CD8-positive, alpha-beta memory T cell (primary cell): ENCODE data around the gene CKB. TPM values are rescaled to one million over a fixed set of nuclear protein-coding genes. Genes with fewer than 3 reads are reported as not detected.
A peak's percentile ranks its signal among the peaks of the same experiment; 100 is the strongest.

Experiments
- CTCF ChIA-PET: fragments of 350-600 bp; sonication (Branson Sonifier 250); formaldehyde crosslinking; loops from one replicate; lab custom pipeline; 2021; ENCODE audit warnings: antibody characterized with exemption; lab: Charles Lee
- POLR2A ChIA-PET: fragments of 350-600 bp; sonication (Branson Sonifier 250); formaldehyde crosslinking; loops from one replicate; lab custom pipeline; 2021; ENCODE audit warnings: antibody characterized with exemption; lab: Charles Lee
- DNase-seq, 5 donors: peaks; one replicate each; pipeline versions ENCODE4 v3.0.0 to v3.0.0-alpha.2; 2020 to 2022; ENCODE audit warnings: mixed read lengths in 1 of 5
- H3K27ac ChIP-seq: one replicate; pipeline ENCODE4 v1.7.0; 2013; ENCODE audit warnings: low read depth, mild to moderate bottlenecking, low read length, moderate library complexity
- H3K27me3 ChIP-seq: 2 replicates; pipeline ENCODE4 v1.7.0; 2013; ENCODE audit warnings: low read length, mild to moderate bottlenecking; ENCODE audit not compliant: insufficient read depth, poor library complexity, severe bottlenecking
- H3K36me3 ChIP-seq: 2 replicates; pipeline ENCODE4 v1.7.0; 2013; ENCODE audit warnings: mild to moderate bottlenecking, low read length, moderate library complexity; ENCODE audit not compliant: insufficient read depth
- H3K4me1 ChIP-seq: 2 replicates; pipeline ENCODE4 v1.7.0; 2013; ENCODE audit warnings: mild to moderate bottlenecking, low read length, moderate library complexity; ENCODE audit not compliant: insufficient read depth
- H3K4me3 ChIP-seq: 2 replicates; pipeline ENCODE4 v1.7.0; 2013; ENCODE audit warnings: mild to moderate bottlenecking, low read length
- H3K9me3 ChIP-seq: 2 replicates; pipeline ENCODE4 v1.7.0; 2013; ENCODE audit warnings: mild to moderate bottlenecking, low read length
- H3K27ac Mint-ChIP-seq, 8 donors: one replicate each; pipeline ENCODE4 v1.8.0; 2020 to 2021; ENCODE audit warnings: mixed read lengths in 8 of 8, mild to moderate bottlenecking in 6 of 8, inconsistent platforms in 3 of 8, moderate library complexity in 3 of 8
- H3K27me3 Mint-ChIP-seq, 2 donors: one replicate each; pipeline ENCODE4 v1.8.0; 2020 to 2021; ENCODE audit warnings: mixed read lengths in 2 of 2, mild to moderate bottlenecking in 1 of 2, moderate library complexity in 1 of 2
- H3K36me3 Mint-ChIP-seq, 3 donors: one replicate each; pipeline ENCODE4 v1.8.0; 2020 to 2021; ENCODE audit warnings: mixed read lengths in 3 of 3, inconsistent platforms in 1 of 3, mild to moderate bottlenecking in 1 of 3
- H3K4me1 Mint-ChIP-seq, 3 donors: one replicate each; pipeline ENCODE4 v1.8.0; 2020 to 2021; ENCODE audit warnings: mixed read lengths in 3 of 3, inconsistent platforms in 1 of 3, mild to moderate bottlenecking in 1 of 3
- H3K4me3 Mint-ChIP-seq, 7 donors: one replicate each; pipeline ENCODE4 v1.8.0; 2020 to 2021; ENCODE audit warnings: mixed read lengths in 7 of 7, mild to moderate bottlenecking in 6 of 7, moderate library complexity in 4 of 7, inconsistent platforms in 2 of 7
- H3K9me3 Mint-ChIP-seq, 5 donors: one replicate each; pipeline ENCODE4 v1.8.0; 2020 to 2022; ENCODE audit warnings: mixed read lengths in 5 of 5, mild to moderate bottlenecking in 3 of 5, moderate library complexity in 2 of 5, inconsistent platforms in 1 of 5
- polyA plus RNA-seq: library from polyadenylated mRNA; unstranded; fragments of 300-500 nt; fragmentation: Illumina TruSeq; gene quantifications from one replicate; pipeline ENCODE4 v1.2.3, GENCODE V29; 2021
- total RNA-seq, 2 experiments: library from RNA; stranded (reverse); gene quantifications; one replicate each; pipeline ENCODE4 v1.2.3, GENCODE V29; 2021

The CKB gene
- total and polyA plus RNA-seq, 3 experiments from 2014 or later = 1.1 to 2.7 (median 1.5) TPM

DNA sequence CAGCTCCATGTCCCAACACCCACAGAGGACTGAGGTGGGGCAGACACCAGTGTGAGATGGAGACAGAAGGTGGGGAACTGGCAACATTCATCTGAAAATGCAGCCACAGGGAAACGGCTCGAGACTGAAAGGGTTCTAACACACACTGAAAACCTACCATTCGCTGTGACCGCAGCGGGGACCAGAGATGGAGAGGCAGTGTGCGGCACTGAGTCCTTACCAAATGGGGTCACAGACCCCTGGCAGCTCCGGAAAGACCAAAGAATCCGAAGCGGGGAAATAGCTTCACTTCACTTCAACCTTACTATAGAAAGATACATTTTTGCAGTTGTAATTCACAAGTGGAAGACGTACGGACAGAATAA, 30.2 kb upstream of the CKB start:
- Histone ChIP-seq H3K27me3 (no peaks in the 10 kb centered on the region), H3K4me3 (no peak overlapping the region), H3K4me1 (no peaks in the 10 kb centered on the region), H3K27ac (no peak overlapping the region), H3K9me3 (no peaks in the 10 kb centered on the region), H3K36me3 (no peaks in the 10 kb centered on the region)
- Mint-ChIP-seq H3K27ac (no peak overlapping the region), H3K4me3 (no peak overlapping the region), H3K36me3 (peaks cover 0 to 36% (median 4%) of the 10 kb centered on the region in 3 donors), H3K4me1 (peaks cover 19 to 40% (median 19%) of the 10 kb centered on the region in 3 donors), H3K9me3 (no peaks in the 10 kb centered on the region), H3K27me3 (no peaks in the 10 kb centered on the region)
- ChIA-PET POLR2A (no interaction called here), CTCF (interaction anchor here (1.1 to 1.5 kb wide), 2 partner anchors 19 to 75 kb away, joined by 3 to 4 read pairs; no protein-coding TSS in a partner anchor)
- no peak for DNase-seq

GRCh38 chr14:103552011-103552845, 29.6 kb upstream of the CKB start:
- Mint-ChIP-seq H3K36me3 (peaks cover 0 to 32% (median 4%) of the 10 kb centered on the region in 3 donors), H3K9me3 (no peaks in the 10 kb centered on the region), H3K27ac (peak overlapping the region in 3 of 8 donors; percentile 31 to 88 (median 63)), H3K27me3 (no peaks in the 10 kb centered on the region), H3K4me3 (no peak overlapping the region), H3K4me1 (peaks cover 14 to 34% (median 15%) of the 10 kb centered on the region in 3 donors)
- ChIA-PET CTCF (interaction anchor here (1.1 to 9.0 kb wide), 3 partner anchors 19 to 76 kb away, joined by 3 to 61 read pairs (median 4); no protein-coding TSS in a partner anchor), POLR2A (no interaction called here)
- Histone ChIP-seq H3K36me3 (no peaks in the 10 kb centered on the region), H3K4me1 (no peaks in the 10 kb centered on the region), H3K4me3 (no peak overlapping the region), H3K27ac (no peak overlapping the region), H3K9me3 (no peaks in the 10 kb centered on the region), H3K27me3 (no peaks in the 10 kb centered on the region)
- no peak for DNase-seq

DNA sequence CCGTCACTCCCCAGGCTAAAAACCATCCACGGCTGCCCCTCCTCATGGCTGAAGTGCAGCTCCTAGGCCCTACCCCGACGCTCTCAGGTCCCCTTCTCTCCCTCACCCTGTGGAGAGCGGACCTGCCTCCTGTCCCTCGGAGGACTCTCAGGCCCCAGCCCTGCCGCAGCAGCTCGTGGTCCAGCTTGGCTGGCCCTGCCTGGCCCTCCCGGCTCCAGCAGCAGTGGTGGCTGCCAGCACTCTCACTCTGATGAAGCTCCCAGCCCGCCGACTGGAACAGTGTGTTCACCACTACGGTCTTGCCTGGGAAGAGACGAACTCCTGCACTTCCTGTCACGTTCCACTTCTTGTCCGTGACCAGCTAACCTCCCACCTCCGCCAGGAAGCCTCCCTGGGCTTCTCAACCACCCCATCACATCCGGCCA, 28.7 kb upstream of the CKB start:
- Mint-ChIP-seq H3K4me1 (peaks cover 11 to 30% (median 11%) of the 10 kb centered on the region in 3 donors), H3K9me3 (no peaks in the 10 kb centered on the region), H3K27ac (peak overlapping the region in 1 of 8 donors; percentile 77), H3K4me3 (no peak overlapping the region), H3K27me3 (no peaks in the 10 kb centered on the region), H3K36me3 (peaks cover 0 to 28% (median 4%) of the 10 kb centered on the region in 3 donors)
- Histone ChIP-seq H3K27ac (no peak overlapping the region), H3K4me3 (no peak overlapping the region), H3K4me1 (no peaks in the 10 kb centered on the region), H3K27me3 (no peaks in the 10 kb centered on the region), H3K36me3 (no peaks in the 10 kb centered on the region), H3K9me3 (no peaks in the 10 kb centered on the region)
- CTCF ChIA-PET = interaction anchor here (9.0 kb wide), 1 partner anchor 32 kb away, joined by 61 read pairs; no protein-coding TSS in a partner anchor
- DNase-seq = no peak
- POLR2A ChIA-PET = no interaction called here

DNA sequence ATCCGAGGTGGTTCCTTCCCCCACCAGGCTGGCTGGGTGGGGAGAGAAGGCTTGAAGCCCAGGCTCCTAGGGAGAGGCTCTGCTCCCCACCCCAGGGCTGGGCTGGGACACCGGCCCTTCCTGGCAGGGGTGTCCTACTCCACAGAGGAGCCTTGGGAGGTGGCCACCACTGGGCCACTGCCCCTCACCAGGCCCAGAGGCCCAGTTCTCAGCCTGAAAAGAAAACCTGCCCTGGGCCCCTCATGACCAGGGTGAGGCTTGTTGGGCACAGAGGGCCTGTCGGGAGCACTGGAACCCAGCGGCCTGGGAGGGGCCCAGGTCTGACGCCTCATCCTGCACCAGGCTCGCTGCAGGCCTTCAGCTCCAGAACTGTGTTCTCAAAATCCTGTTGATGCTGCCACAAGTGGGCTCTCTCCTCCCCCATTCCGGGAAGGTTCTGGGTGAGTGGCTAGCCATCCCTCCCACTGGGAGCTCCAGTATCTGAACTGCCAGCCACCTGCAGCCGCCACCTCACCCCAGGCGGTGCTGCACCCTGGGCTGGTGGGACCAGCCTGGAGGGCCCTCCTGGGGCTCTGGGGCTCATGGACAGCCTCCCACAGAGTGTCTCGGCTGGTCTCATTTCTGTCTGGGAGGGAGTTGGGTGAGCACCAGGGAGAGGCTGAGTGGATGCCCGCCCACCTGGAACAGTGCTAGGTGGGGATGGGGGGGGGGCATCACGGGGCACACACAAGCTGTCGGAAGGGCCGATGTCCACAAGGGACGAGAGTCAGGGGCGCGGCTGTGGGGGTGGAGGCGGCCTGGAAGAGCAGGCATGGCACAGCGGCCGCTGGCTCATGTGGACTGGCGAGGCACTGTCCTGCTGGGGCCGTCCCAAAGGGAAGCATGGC, 28.1 kb upstream of the CKB start:
- Histone ChIP-seq H3K9me3 (no peaks in the 10 kb centered on the region), H3K4me1 (no peaks in the 10 kb centered on the region), H3K4me3 (no peak overlapping the region), H3K27ac (no peak overlapping the region), H3K27me3 (no peaks in the 10 kb centered on the region), H3K36me3 (no peaks in the 10 kb centered on the region)
- ChIA-PET CTCF (interaction anchor here (9.0 kb wide), 1 partner anchor 32 kb away, joined by 61 read pairs; no protein-coding TSS in a partner anchor), POLR2A (no interaction called here)
- Mint-ChIP-seq H3K4me3 (no peak overlapping the region), H3K36me3 (peaks cover 0 to 27% (median 4%) of the 10 kb centered on the region in 3 donors), H3K27me3 (no peaks in the 10 kb centered on the region), H3K4me1 (peaks cover 10 to 28% (median 11%) of the 10 kb centered on the region in 3 donors), H3K9me3 (no peaks in the 10 kb centered on the region), H3K27ac (no peak overlapping the region)
- peak in 1 of 5 donors; percentile 40 for DNase-seq

DNA sequence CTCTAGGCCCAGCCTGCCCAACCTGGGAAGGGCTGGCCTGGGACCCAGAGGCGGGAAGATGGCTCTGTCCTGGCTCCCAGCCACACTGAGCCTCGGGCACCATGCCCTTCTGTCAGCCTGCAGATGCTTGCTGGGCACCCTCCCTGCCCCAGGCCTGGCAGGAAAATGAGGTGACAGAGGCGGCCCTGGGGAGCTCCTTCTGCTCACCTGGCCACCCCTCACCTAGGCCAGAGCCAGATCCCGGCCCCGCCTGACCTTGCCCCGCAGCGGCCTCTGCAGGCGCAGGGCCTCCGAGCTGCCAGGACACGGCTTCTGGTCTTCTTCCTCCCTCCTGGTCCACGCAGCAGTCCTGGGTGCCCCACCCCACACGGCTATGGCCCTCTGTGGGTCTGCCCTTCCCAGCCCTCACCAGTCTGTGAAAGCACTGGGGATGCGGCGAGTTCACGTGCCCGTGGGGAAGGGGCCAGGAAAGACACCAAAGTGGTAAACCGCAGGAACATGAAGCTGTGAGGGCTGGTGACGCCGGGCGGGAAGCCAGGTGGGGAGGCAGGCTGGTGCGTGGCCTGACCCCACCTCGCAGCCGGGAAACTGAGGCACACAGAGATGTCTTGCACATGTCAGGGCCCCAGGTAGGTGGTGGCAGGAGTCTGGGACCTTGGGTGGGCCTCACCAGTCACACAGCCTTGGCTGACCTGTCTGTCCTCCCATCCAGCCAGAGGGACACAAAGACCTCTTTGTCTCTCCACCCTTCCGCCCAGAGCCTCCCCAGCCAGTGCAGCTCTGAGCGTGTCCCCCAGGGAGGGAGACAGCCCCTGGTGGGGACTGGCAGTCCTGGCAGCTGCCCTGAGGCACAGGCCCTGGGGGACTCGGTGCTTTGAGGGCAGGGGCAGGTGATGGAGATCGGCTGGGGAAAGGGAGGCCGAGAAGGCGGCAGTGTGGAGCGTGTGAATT, 27.0 kb upstream of the CKB start:
- no peak overlapping the region for H3K27ac Mint-ChIP-seq
- DNase-seq = peak in 1 of 5 donors; percentile 45

GRCh38 chr14:103548463-103549351, 26.1 kb upstream of the CKB start:
- Mint-ChIP-seq H3K27ac (peak overlapping the region in 1 of 8 donors; percentile 24), H3K36me3 (peaks cover 0 to 16% (median 0%) of the 10 kb centered on the region in 3 donors), H3K4me3 (no peak overlapping the region), H3K27me3 (no peaks in the 10 kb centered on the region), H3K9me3 (no peaks in the 10 kb centered on the region), H3K4me1 (peaks cover 2 to 13% (median 4%) of the 10 kb centered on the region in 3 donors)
- Histone ChIP-seq H3K4me3 (no peak overlapping the region), H3K4me1 (no peaks in the 10 kb centered on the region), H3K36me3 (no peaks in the 10 kb centered on the region), H3K27me3 (no peaks in the 10 kb centered on the region), H3K27ac (no peak overlapping the region), H3K9me3 (no peaks in the 10 kb centered on the region)
- ChIA-PET CTCF (interaction anchor here (1.2 to 9.0 kb wide), 2 partner anchors 30 to 34 kb away, joined by 3 to 61 read pairs; no protein-coding TSS in a partner anchor), POLR2A (no interaction called here)
- DNase-seq = peak in 1 of 5 donors; percentile 37

More for the DNA sequence above, 27.0 kb upstream of the CKB start:
- ChIA-PET CTCF (interaction anchor here (9.0 kb wide), 1 partner anchor 31 kb away, joined by 61 read pairs; no protein-coding TSS in a partner anchor), POLR2A (no interaction called here)
- Histone ChIP-seq H3K27me3 (no peaks in the 10 kb centered on the region), H3K27ac (no peak overlapping the region), H3K9me3 (no peaks in the 10 kb centered on the region), H3K4me3 (no peak overlapping the region), H3K36me3 (no peaks in the 10 kb centered on the region), H3K4me1 (no peaks in the 10 kb centered on the region)
- Mint-ChIP-seq H3K4me1 (peaks cover 2 to 19% (median 5%) of the 10 kb centered on the region in 3 donors), H3K9me3 (no peaks in the 10 kb centered on the region), H3K27me3 (no peaks in the 10 kb centered on the region), H3K36me3 (peaks cover 0 to 18% (median under 1%) of the 10 kb centered on the region in 3 donors), H3K4me3 (no peak overlapping the region)
